Stimulated activated CD8-positive, alpha-beta memory T cell treated with anti-CD3 and anti-CD28 coated beads, Interleukin-4, amount 100 ng/mL, for 48 hours (primary cell): ENCODE data around the gene PLD5.
"Not testable (repeated sequence)": the region's sequence is repeated elsewhere in the genome, so short reads cannot be mapped to it uniquely, and the experiment has no call there.

Experiments
- DNase-seq: peaks from one replicate; pipeline ENCODE4 v3.0.0-alpha.2; 2020

PLD5 gene

GRCh38 chr1:242477944-242478343 is 46.6 kb downstream of the PLD5 start:
- DNase-seq: no peak

- DNase-seq: no peak
Observed at GRCh38 chr1:242470774-242471173, 53.7 kb downstream of the PLD5 start.

DNA sequence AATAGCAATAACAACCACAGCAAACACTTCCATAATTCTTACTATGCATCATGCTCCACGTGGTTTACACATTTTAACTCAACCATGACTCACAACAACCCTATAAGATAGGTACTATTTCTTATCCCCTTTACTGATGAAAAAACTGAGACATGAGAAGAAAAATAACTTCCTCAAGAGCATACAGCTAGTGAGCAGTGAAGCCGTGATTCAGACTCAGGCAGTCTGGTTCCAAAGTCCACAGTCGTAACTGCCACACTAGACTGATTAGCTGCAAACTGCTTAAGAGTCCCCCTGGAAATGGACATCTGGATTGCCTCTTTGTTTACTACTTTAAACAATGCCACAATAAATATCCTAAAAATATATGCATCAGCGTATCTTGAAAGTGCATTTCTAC is 55.7 kb downstream of the PLD5 start:
- DNase-seq: no peak

DNA sequence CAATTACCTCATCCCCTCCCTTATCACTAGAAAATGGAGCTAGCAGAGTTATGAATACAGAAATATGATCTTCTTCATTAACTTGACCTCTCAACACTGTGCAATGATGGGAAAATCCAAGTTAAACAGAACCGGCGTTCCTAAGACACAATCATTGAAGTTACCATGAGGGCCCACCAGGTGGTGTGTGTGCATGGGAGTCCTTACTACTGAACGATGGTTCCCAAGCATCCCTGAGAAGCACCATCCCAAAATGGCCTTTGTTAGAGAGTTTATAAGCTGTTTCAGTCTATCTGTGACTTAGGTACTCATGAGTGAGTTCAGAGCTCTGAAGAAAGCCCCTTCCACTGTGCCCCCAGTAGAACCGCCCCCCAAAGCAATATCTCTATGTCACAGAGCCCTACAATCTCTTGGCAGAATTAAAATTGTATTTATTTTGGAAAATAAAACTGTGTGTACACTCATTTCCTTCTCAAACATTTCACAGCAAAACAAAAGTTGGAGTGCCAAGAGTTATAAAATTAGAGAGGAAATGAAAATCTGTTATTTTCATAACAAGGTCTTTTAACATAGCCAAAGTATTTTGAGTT is 56.8 kb downstream of the PLD5 start:
- DNase-seq: peak; percentile 34

- no peak for DNase-seq
Observed at GRCh38 chr1:242462867-242463266, 61.6 kb downstream of the PLD5 start.

DNA sequence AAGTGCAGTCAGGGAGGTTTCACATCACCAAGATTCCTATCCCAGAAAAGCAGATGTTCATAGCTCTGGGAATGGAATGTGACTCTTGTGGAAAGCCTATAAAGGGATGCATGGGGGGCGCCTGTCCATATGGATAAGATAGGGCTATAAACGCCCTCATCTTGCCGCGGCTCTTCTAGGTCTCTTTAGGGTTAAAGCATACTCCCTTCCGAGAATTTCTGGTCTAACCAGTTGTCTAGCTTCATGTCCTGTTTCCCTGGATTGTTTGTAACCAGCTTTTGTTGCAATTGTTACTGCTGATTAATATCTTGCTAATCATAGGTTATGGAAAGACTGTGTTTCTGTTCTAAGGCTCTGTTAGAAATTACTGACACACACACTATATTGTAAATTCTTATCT is 64.8 kb downstream of the PLD5 start:
- not testable (repeated sequence) for DNase-seq

- DNase-seq: no peak
Observed at GRCh38 chr1:242456726-242457269, 67.7 kb downstream of the PLD5 start.

GRCh38 chr1:242455052-242455361 is 69.5 kb downstream of the PLD5 start:
- no peak for DNase-seq

GRCh38 chr1:242454262-242455051 is 70.0 kb downstream of the PLD5 start:
- no peak for DNase-seq

- DNase-seq: no peak
Observed at GRCh38 chr1:242452573-242452972, 71.9 kb downstream of the PLD5 start.

- DNase-seq: no peak
Observed at GRCh38 chr1:242449661-242450060, 74.8 kb downstream of the PLD5 start.

DNA sequence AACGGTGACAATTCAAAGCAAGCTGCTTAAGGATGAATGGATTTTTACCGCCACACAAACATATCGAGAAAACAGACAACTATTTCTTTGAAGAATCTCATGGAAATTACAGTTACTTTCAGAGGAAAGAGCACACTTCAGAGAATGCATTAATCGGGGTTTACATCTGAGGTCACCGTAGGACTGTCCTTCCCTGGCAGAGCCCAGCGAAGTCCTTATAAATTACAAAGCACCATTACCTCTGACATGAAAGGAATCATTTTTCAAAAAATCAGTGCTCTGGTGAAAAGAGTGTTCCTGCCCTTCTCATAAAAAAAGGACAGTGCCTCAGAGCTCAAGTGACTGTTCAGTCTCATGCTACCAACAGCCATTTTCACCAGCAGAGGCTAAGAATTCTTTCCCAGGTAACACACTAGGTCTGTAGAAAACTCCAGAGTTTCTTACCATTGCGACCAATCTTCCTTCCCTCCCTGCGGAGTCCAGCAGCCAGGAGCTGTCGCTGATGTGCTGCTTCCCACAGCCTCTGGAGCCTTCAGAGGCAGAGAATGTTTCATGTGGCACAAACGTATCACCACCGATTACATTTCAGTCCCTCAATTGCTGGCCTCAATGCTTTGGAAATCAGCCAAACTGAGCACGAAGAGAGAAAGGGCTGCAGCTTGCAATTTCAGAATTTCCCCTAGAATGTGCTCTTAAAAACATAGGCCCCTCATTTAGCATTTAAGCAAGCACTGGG is 75.4 kb downstream of the PLD5 start:
- DNase-seq: no peak

DNA sequence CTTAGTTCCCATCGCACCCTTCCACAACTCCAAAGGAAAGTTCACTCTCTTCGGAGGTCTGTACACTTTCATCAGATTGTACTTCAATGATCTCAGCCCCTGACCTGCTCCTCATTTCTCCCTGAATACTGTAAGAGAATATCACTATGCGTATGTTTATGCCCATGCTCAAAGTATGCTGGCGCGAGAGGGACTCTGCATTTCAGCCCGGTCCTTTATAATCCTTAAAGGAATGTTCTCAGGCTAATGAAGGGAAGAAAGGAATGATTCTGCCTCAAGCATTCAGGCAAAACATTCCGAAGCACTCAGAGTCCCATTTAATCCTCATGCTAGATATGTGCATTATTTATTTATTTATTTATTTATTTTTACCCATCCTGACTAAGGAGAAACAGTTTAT is 76.8 kb downstream of the PLD5 start:
- no peak for DNase-seq

GRCh38 chr1:242440757-242441156 is 83.7 kb downstream of the PLD5 start:
- no peak for DNase-seq

DNA sequence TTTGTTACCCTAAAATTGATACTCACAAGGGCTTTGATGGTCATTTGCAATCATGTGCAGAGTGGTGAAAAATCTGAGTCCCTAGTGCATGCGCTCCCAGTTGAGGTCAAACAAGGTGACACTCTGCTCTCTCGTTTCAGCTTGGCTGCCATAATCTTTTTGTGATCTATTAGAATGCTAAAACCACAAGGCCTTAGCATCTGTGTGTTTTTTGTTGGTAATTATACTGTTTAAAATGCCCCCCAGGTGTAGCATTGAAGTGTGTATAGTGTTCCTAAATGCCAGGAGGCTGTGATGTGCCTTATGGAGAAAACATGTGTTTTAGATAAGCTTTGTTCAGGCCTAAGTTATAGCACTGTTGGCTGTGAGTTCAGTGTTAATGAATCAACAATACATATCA is 89.3 kb downstream of the PLD5 start:
- DNase-seq: no peak

- DNase-seq: no peak
Observed at GRCh38 chr1:242432491-242433095, 91.9 kb downstream of the PLD5 start.

- DNase-seq: no peak
Observed at GRCh38 chr1:242431786-242432185, 92.7 kb downstream of the PLD5 start.

DNA sequence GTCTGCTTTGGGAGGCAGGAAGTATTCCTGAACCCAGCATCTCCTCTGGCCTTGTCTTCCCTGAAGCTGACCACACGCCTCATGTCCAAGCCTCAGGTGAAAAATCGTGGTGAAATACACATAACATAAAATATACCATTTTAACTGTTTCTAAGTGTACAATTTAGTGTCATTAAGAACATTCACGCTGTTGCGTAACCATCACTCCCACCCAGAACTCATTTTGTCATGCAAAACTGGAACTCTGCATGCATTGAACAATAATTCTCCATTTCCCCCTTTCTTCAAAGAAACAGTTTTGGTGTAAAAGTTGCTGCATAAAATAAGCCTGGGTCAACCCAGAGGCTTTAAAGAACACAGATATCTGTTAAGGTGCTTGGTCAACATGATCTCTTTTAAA is 93.5 kb downstream of the PLD5 start:
- DNase-seq: no peak

DNA sequence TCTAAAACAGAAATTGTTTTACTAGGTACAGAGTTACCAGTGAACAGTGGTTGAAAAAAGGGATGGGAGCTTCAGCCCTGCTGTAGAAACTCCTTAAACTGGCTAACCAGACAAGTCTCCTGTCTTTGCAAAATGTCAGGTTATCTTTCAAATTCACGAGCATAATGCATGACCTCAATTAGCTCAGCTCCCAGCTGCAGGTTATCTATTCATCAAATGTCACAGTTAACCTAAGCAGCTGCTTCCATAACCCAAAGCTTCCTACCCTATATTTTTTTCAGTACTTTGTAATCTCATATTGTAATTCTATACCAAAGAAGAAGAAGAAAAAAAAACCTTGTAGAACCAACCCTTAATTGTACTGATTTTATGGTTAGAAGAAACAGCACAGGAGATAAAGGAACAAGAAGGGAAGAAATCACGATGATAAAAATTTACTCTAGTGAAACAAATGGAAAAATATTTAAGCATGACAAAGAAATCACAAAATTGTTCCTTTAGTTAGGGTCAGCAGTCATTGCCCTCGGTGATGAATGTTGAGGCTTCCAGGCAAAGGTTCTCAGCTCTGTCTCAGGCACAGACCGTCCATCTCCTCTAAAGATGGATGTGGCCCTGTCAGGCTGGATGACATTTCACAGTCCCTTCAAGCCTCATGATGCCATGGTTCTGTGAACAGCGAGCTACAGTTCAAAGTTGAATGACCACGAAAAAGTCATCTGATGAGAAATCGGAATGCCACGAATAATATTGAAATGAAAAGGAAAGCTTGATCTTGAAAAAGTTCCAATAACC is 95.9 kb downstream of the PLD5 start:
- DNase-seq: no peak

- no peak for DNase-seq
Observed at GRCh38 chr1:242427519-242427918, 97.0 kb downstream of the PLD5 start.

- DNase-seq: no peak
Observed at GRCh38 chr1:242426271-242426905, 98.1 kb downstream of the PLD5 start.

DNA sequence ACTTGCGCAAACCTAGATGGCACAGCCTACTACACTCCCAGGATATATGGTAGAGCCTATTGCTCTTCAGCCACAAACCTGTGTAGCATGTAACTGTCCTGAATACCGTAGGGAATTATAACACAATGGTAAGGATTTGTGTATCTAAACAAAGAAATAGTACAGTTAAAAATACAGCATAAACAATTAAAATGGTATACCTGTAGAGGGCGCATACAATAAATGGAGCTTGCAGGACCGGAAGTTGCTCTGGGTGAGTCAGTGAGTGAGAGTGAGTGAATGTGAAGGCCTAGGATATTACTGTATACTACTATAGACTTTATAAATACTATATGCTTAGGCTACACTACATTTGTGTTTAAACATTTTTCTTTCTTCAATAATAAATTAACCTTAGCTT is 99.3 kb downstream of the PLD5 start:
- DNase-seq: no peak
